HepG2 (cell line): ENCODE data around the gene GALP. TPM values are rescaled to one million over a fixed set of nuclear protein-coding genes. Genes with fewer than 3 reads are reported as not detected.

Experiments used
- ATF3 ChIP-seq: sonication (generic); formaldehyde crosslinking; IDR thresholded peaks from 2 replicates; pipeline ENCODE4 v1.4.0; 2020; ENCODE audit warnings: missing genetic modification reagents
- GLMP ChIP-seq: sonication (generic); formaldehyde crosslinking; IDR thresholded peaks from 2 replicates; pipeline ENCODE4 v1.9.0; 2021; ENCODE audit warnings: missing genetic modification reagents, mild to moderate bottlenecking, borderline replicate concordance
- HINFP ChIP-seq: sonication (generic); formaldehyde crosslinking; IDR thresholded peaks from 2 replicates; pipeline ENCODE4 v1.4.0; 2020; ENCODE audit warnings: low read depth, mild to moderate bottlenecking, missing genetic modification reagents
- HNRNPK ChIP-seq: fragments of 200-400 bp; formaldehyde crosslinking; IDR thresholded peaks from 2 replicates; pipeline ENCODE4 v1.6.1; 2018; ENCODE audit warnings: low read length, low read depth, moderate library complexity, mild to moderate bottlenecking; ENCODE audit not compliant: poor library complexity, severe bottlenecking
- NAIF1 ChIP-seq: sonication (generic); formaldehyde crosslinking; IDR thresholded peaks from 2 replicates; pipeline ENCODE4 v1.5.0; 2020; ENCODE audit warnings: mild to moderate bottlenecking, missing genetic modification reagents, borderline replicate concordance
- THAP11 ChIP-seq: IDR thresholded peaks from 2 replicates; pipeline ENCODE4 v1.6.1; 2016; ENCODE audit warnings: missing biosample characterization, missing genetic modification reagents
- ZBTB10 ChIP-seq: sonication (generic); formaldehyde crosslinking; IDR thresholded peaks from 2 replicates; pipeline ENCODE4 v1.4.0; 2020; ENCODE audit warnings: missing genetic modification reagents, borderline replicate concordance
- ZMAT5 ChIP-seq: sonication (generic); formaldehyde crosslinking; IDR thresholded peaks from 2 replicates; pipeline ENCODE4 v1.5.0; 2020; ENCODE audit warnings: mild to moderate bottlenecking, low read depth, missing genetic modification reagents, borderline replicate concordance
- ZNF121 ChIP-seq: sonication (generic); formaldehyde crosslinking; IDR thresholded peaks from 2 replicates; pipeline ENCODE4 v1.5.0; 2020; ENCODE audit warnings: mild to moderate bottlenecking, missing genetic modification reagents
- ZNF407 ChIP-seq: sonication (generic); formaldehyde crosslinking; IDR thresholded peaks from one replicate; pipeline ENCODE4 v1.5.1; 2020; ENCODE audit warnings: mild to moderate bottlenecking, missing genetic modification reagents; ENCODE audit errors: not compliant biosample characterization
- ZNF432 ChIP-seq: sonication (generic); formaldehyde crosslinking; IDR thresholded peaks from 2 replicates; pipeline ENCODE4 v1.5.0; 2020; ENCODE audit warnings: missing genetic modification reagents, mild to moderate bottlenecking, borderline replicate concordance
- ZNF616 ChIP-seq: sonication (generic); formaldehyde crosslinking; IDR thresholded peaks from 2 replicates; pipeline ENCODE4 v1.5.0; 2020; ENCODE audit warnings: low read depth, mild to moderate bottlenecking, missing genetic modification reagents
- ZNF737 ChIP-seq: sonication (generic); formaldehyde crosslinking; IDR thresholded peaks from 2 replicates; pipeline ENCODE4 v1.5.0; 2020; ENCODE audit warnings: missing genetic modification reagents, mild to moderate bottlenecking, borderline replicate concordance
- ZNF792 ChIP-seq: IDR thresholded peaks from 2 replicates; pipeline ENCODE4 v1.6.1; 2016
- polyA plus RNA-seq, 8 experiments: library from polyadenylated mRNA; depleted of rRNA in 3 of 8; stranded (reverse) in 7 of 8; unstranded in 1 of 8; fragments of >200 nt; fragmentation: Illumina TruSeq in 4 of 8; extraction: Trizol in 4 of 8; gene quantifications; 2 replicates each; pipeline versions ENCODE4 v1.2.1 to v1.2.3, GENCODE V29; 2011 to 2016; ENCODE audit warnings: low read depth in 4 of 8, missing spikeins in 1 of 8, mixed read lengths in 1 of 8; ENCODE audit not compliant: insufficient read depth in 1 of 8
- total RNA-seq, 5 experiments: library from RNA; depleted of rRNA; stranded (reverse); fragments of >200 nt; fragmentation: Illumina TruSeq; extraction: Trizol; gene quantifications; 2 replicates each; pipeline ENCODE4 v1.2.3, GENCODE V29; 2016; ENCODE audit warnings: low read depth in 1 of 5

GALP gene
- total and polyA plus RNA-seq, 2 of the 13 experiments (the other 11 are each of a cell fraction or from before 2014, with no cell fraction given) = not detected

- no peak for TF ChIP-seq ZNF432 (CRISPR knock-in tag)
- TF ChIP-seq HINFP (CRISPR knock-in tag) = no peak
- TF ChIP-seq GLMP (CRISPR knock-in tag) = no peak
- no peak for TF ChIP-seq ZMAT5
- peak; percentile 81 for TF ChIP-seq THAP11
- TF ChIP-seq NAIF1 (CRISPR knock-in tag) = no peak
- TF ChIP-seq ZNF407 (CRISPR knock-in tag) = no peak
- TF ChIP-seq ZNF121 (CRISPR knock-in tag) = no peak
- no peak for TF ChIP-seq ZNF616 (CRISPR knock-in tag)
- TF ChIP-seq ZNF792 (CRISPR knock-in tag) = peak; percentile 86
- no peak for TF ChIP-seq HNRNPK
- TF ChIP-seq ATF3 (CRISPR knock-in tag) = peak; percentile 69
- no peak for TF ChIP-seq ZBTB10 (CRISPR knock-in tag)
- no peak for TF ChIP-seq ZNF737 (CRISPR knock-in tag)
These were observed 5.5 kb upstream of the GALP start (continued) for GRCh38 chr19:56170261-56170660.
